OCI-LY1 (cell line): ENCODE data around the gene ZNF407.

ENCODE experiments used
- H2AFZ ChIP-seq: fragments of 200-600 bp; sonication (generic), shearing (Covaris generic); 2 replicates; pipeline ENCODE4 v1.6.0; 2014; ENCODE audit warnings: antibody characterized with exemption, mild to moderate bottlenecking, low read length
- H3F3A ChIP-seq: fragments of 200-600 bp; sonication (generic), shearing (Covaris generic); 2 replicates; pipeline ENCODE4 v1.6.0; 2014; ENCODE audit warnings: mild to moderate bottlenecking, antibody characterized with exemption, low read length, moderate library complexity; ENCODE audit not compliant: insufficient read depth
- H3K27ac ChIP-seq: fragments of 200-600 bp; sonication (generic); 2 replicates; pipeline ENCODE4 v1.5.1; 2014; ENCODE audit warnings: low read length, mixed run types, mild to moderate bottlenecking, low read depth; ENCODE audit not compliant: poor library complexity, severe bottlenecking
- H3K27me3 ChIP-seq: fragments of 200-600 bp; sonication (generic); 2 replicates; pipeline ENCODE4 v1.6.0; 2014; ENCODE audit warnings: antibody characterized with exemption, mild to moderate bottlenecking, low read length, moderate library complexity; ENCODE audit not compliant: insufficient read depth
- H3K36me3 ChIP-seq: fragments of 200-600 bp; sonication (generic); 2 replicates; pipeline ENCODE4 v1.6.1; 2014; ENCODE audit warnings: mild to moderate bottlenecking, antibody characterized with exemption, low read length, moderate library complexity, mixed read lengths; ENCODE audit not compliant: insufficient read depth
- H3K4me1 ChIP-seq: fragments of 200-600 bp; sonication (generic); 2 replicates; pipeline ENCODE4 v1.5.1; 2014; ENCODE audit warnings: mild to moderate bottlenecking, low read length, moderate library complexity; ENCODE audit not compliant: insufficient read depth, severe bottlenecking
- H3K4me2 ChIP-seq: fragments of 200-600 bp; sonication (generic), shearing (Covaris generic); 2 replicates; pipeline ENCODE4 v1.6.1; 2014; ENCODE audit warnings: low read length
- H3K4me3 ChIP-seq: fragments of 200-600 bp; sonication (generic); 2 replicates; pipeline ENCODE4 v1.5.1; 2014; ENCODE audit warnings: low read length, low read depth, mild to moderate bottlenecking, mixed read lengths; ENCODE audit not compliant: poor library complexity, severe bottlenecking
- H3K79me2 ChIP-seq: fragments of 200-600 bp; shearing (Covaris generic); 2 replicates; pipeline ENCODE4 v1.6.1; 2016; ENCODE audit warnings: mixed run types, low read length, mixed read lengths; ENCODE audit not compliant: insufficient read depth
- H3K9ac ChIP-seq: fragments of 200-600 bp; sonication (generic), shearing (Covaris generic); 2 replicates; pipeline ENCODE4 v1.6.1; 2014; ENCODE audit warnings: mild to moderate bottlenecking, low read length, mixed read lengths
- H3K9me2 ChIP-seq: fragments of 200-600 bp; sonication (generic), shearing (Covaris generic); 2 replicates; pipeline ENCODE4 v1.6.1; 2014; ENCODE audit warnings: low read depth, mild to moderate bottlenecking, low read length, mixed read lengths
- H3K9me3 ChIP-seq: fragments of 200-600 bp; shearing (Covaris generic); 2 replicates; pipeline ENCODE4 v1.6.1; 2014; ENCODE audit warnings: low read length, mixed read lengths
- H4K20me1 ChIP-seq: fragments of 200-600 bp; sonication (generic), shearing (Covaris generic); 2 replicates; pipeline ENCODE4 v1.6.0; 2016; ENCODE audit warnings: mild to moderate bottlenecking, low read length; ENCODE audit not compliant: insufficient read depth
- CTCF ChIP-seq: fragments of 200-600 bp; sonication (generic), shearing (Covaris generic); IDR thresholded peaks from 2 replicates; pipeline ENCODE4 v1.5.1; 2017; ENCODE audit warnings: mild to moderate bottlenecking, antibody characterized with exemption, low read length, moderate library complexity, mixed read lengths
- EZH2 ChIP-seq: fragments of 200-600 bp; sonication (generic), shearing (Covaris generic); IDR thresholded peaks from 2 replicates; pipeline ENCODE4 v1.8.0; 2017; ENCODE audit warnings: borderline replicate concordance, mixed run types, mild to moderate bottlenecking, antibody characterized with exemption, low read length, moderate library complexity, mixed read lengths

The ZNF407 gene

GRCh38 chr18:75105551-75106254, 508.0 kb downstream of the ZNF407 start:
- H2AFZ ChIP-seq: no peak overlapping the region
- no peaks in the 10 kb centered on the region for H3K4me1 ChIP-seq
- H3K4me3 ChIP-seq: no peak overlapping the region
- no peaks in the 10 kb centered on the region for H3K79me2 ChIP-seq
- H3K9ac ChIP-seq: no peak overlapping the region
- no peak overlapping the region for H3K4me2 ChIP-seq
- H3K27ac ChIP-seq: no peak overlapping the region
- no peak for TF ChIP-seq CTCF
- no peak for TF ChIP-seq EZH2
- no peaks in the 10 kb centered on the region for H3F3A ChIP-seq
- no peaks in the 10 kb centered on the region for H3K27me3 ChIP-seq
- peaks cover 4% of the 10 kb centered on the region; the same call in 1 of the 2 replicates for H3K9me3 ChIP-seq
- no peaks in the 10 kb centered on the region; the same call in 1 of the 2 replicates for H3K36me3 ChIP-seq
- H4K20me1 ChIP-seq: no peaks in the 10 kb centered on the region
- no peaks in the 10 kb centered on the region for H3K9me2 ChIP-seq

- Histone ChIP-seq H2AFZ (no peak overlapping the region), H3K79me2 (no peaks in the 10 kb centered on the region), H3K27ac (no peak overlapping the region), H3F3A (no peaks in the 10 kb centered on the region), H3K4me2 (no peak overlapping the region), H3K9me3 (no peaks in the 10 kb centered on the region; the same call in 1 of the 2 replicates), H3K36me3 (no peaks in the 10 kb centered on the region), H3K9me2 (no peaks in the 10 kb centered on the region), H4K20me1 (no peaks in the 10 kb centered on the region), H3K27me3 (no peaks in the 10 kb centered on the region), H3K9ac (no peak overlapping the region), H3K4me1 (no peaks in the 10 kb centered on the region), H3K4me3 (no peak overlapping the region)
- TF ChIP-seq EZH2 (no peak), CTCF (no peak)
Observed at GRCh38 chr18:75106746-75107145, 509.1 kb downstream of the ZNF407 start.

- H3K4me3 ChIP-seq: no peak overlapping the region
- H3K9me2 ChIP-seq: no peaks in the 10 kb centered on the region
- H2AFZ ChIP-seq: no peak overlapping the region
- no peaks in the 10 kb centered on the region for H3F3A ChIP-seq
- H3K4me1 ChIP-seq: no peaks in the 10 kb centered on the region
- no peaks in the 10 kb centered on the region for H3K27me3 ChIP-seq
- H3K4me2 ChIP-seq: no peak overlapping the region
- no peaks in the 10 kb centered on the region for H4K20me1 ChIP-seq
- no peak overlapping the region for H3K9ac ChIP-seq
- H3K9me3 ChIP-seq: no peaks in the 10 kb centered on the region
- no peak overlapping the region for H3K27ac ChIP-seq
- no peak for TF ChIP-seq CTCF
- TF ChIP-seq EZH2: no peak
- no peaks in the 10 kb centered on the region for H3K79me2 ChIP-seq
- H3K36me3 ChIP-seq: no peaks in the 10 kb centered on the region
Observed at GRCh38 chr18:75107196-75107930, 509.7 kb downstream of the ZNF407 start.
